Heart left ventricle (tissue), 16 donors: Measurements from ENCODE around the gene BICD1. TPM values are rescaled to one million over a fixed set of nuclear protein-coding genes. Genes with fewer than 3 reads are reported as not detected.

Experiments
- ATAC-seq, 4 donors: fragments of 200-7000 bp; cut with Tn5 transposase; one replicate each; pipeline ENCODE4 v1.9.1; 2020 to 2022; ENCODE audit warnings: moderate library complexity in 4 of 4, mild to moderate bottlenecking in 3 of 4, moderate number of reproducible peaks in 1 of 4
- DNase-seq, 5 donors: peaks; one replicate each; pipeline ENCODE4 v3.0.0-alpha.2; 2020
- H3K27ac ChIP-seq, 12 donors: fragments of 200-600 bp; sonication (generic) in 4 of 12; one replicate each; pipeline versions ENCODE4 v1.5.0 to v1.8.0; 2016 to 2022; ENCODE audit warnings: mild to moderate bottlenecking in 2 of 12
- H3K27me3 ChIP-seq, 9 donors: fragments of 200-600 bp; sonication (generic) in 2 of 9; one replicate each; pipeline versions ENCODE4 v1.5.1 to v1.8.0; 2016 to 2022; ENCODE audit warnings: mild to moderate bottlenecking in 3 of 9
- H3K36me3 ChIP-seq, 9 donors: fragments of 200-600 bp; sonication (generic) in 2 of 9; one replicate each; pipeline versions ENCODE4 v1.5.0 to v1.8.0; 2018 to 2022; ENCODE audit warnings: mild to moderate bottlenecking in 2 of 9
- H3K4me1 ChIP-seq, 12 donors: fragments of 200-600 bp; sonication (generic) in 4 of 12; one replicate each; pipeline versions ENCODE4 v1.5.0 to v1.8.0; 2016 to 2022; ENCODE audit warnings: mild to moderate bottlenecking in 3 of 12
- H3K4me3 ChIP-seq, 12 donors: fragments of 200-600 bp; sonication (generic) in 4 of 12; one replicate each; pipeline versions ENCODE4 v1.5.0 to v1.8.0; 2017 to 2022; ENCODE audit warnings: mild to moderate bottlenecking in 9 of 12, moderate library complexity in 4 of 12
- H3K9me3 ChIP-seq, 12 donors: fragments of 200-600 bp; sonication (generic) in 4 of 12; one replicate each; pipeline versions ENCODE4 v1.5.0 to v1.8.0; 2016 to 2022; ENCODE audit warnings: mild to moderate bottlenecking in 1 of 12
- CTCF ChIP-seq, 12 donors: fragments of 200-600 bp; sonication (generic) in 4 of 12; IDR thresholded peaks; one replicate each; pipeline versions ENCODE4 v1.5.0 to v1.8.0; 2018 to 2022; ENCODE audit warnings: antibody characterized with exemption in 12 of 12, mild to moderate bottlenecking in 5 of 12
- POLR2A ChIP-seq, 2 donors: fragments of 450-650 bp; IDR thresholded peaks; one replicate each; pipeline ENCODE4 v1.6.1; 2017; ENCODE audit warnings: antibody characterized with exemption in 2 of 2, mild to moderate bottlenecking in 2 of 2, moderate library complexity in 2 of 2
- WGBS, 4 donors: extraction: QIAGEN DNeasy Blood & Tissue Kit in 2 of 4; methylation state at CpG; one replicate each; pipeline versions ENCODE4 v1.1.5 to v1.1.7; 2013 to 2018; 5-methylcytosine and 5-hydroxymethylcytosine counted together
- intact Hi-C, 10 donors: fragments of 100-400 bp; cut with DNase I; formaldehyde crosslinking; loops; one replicate each; pipeline versions ENCODE4 v1.11.1 to v1.14.2; 2022
- polyA plus RNA-seq, 2 donors: library from polyadenylated mRNA; stranded (reverse); fragments of 200-250 nt; gene quantifications; one replicate each; pipeline ENCODE4 v1.2.3, GENCODE V29; 2013
- total RNA-seq, 9 donors: library from RNA; depleted of rRNA in 2 of 9; stranded (reverse); fragments of >200 nt in 2 of 9; fragmentation: NEBNext Ultra II Directional in 3 of 9; extraction: Animal tissue kit (Norgen Biotek cat#: 25700) in 3 of 9; gene quantifications; one replicate each; pipeline versions ENCODE4 v1.1.0 to v1.2.4, GENCODE V29; 2016 to 2023
- donor health status: ischemic (EF 13 %, LVEDD 7.1; RV severe dilation, severe dysfunction).
- donor health status: healthy with polysubstance abuse.
- donor health status: DM: no; HTN: yes; CAD: no.
- donor health status: DM: no; HTN: no; CAD: no.
- donor health status: ischemic (EF 25% LVEDD 6.9; RV normal size, moderate dysfunction).
- donor health status: ischemic (EF 25% LVEDD 5.7; RV mildly dilated, moderate dysfunction).
- donor health status: healthy.
- donor health status: DM: yes; HTN: yes; CAD: no.
- donor health status: ischemic (EF 35%, LVEDD 5.7; RV mildly dilated, moderate dysfunction).
- donor health status: nonischemic (EF 11% LVEDD 7.7; RV severe dilation, severe dysfunction).
- donor health status: DM: yes; HTN: yes; CAD: no.
- donor health status: PGD.
- donor health status: ischemic (EF 29% LVEDD 5.4; RV normal size, mild dysfunction).
- donor health status: nonischemic (EF 23%, LVEDD 6.1; RV moderate dilation, normal function).

Gene BICD1
- total and polyA plus RNA-seq, 11 donors: 2.1 to 16.3 (median 7.0) TPM

GRCh38 chr12:32402946-32403345 lies 296.3 kb downstream of the BICD1 start:
- intact Hi-C loops: no loop called here
- Histone ChIP-seq H3K4me3 (no peak overlapping the region), H3K27me3 (peaks cover 0 to 7% (median 0%) of the 10 kb centered on the region in 9 donors), H3K27ac (no peak overlapping the region), H3K9me3 (no peaks in the 10 kb centered on the region), H3K36me3 (no peaks in the 10 kb centered on the region), H3K4me1 (peaks cover 0 to 30% (median 7%) of the 10 kb centered on the region in 12 donors)
- TF ChIP-seq CTCF (IDR thresholded peaks at IDR 0.05) (no peak), POLR2A (IDR thresholded peaks at IDR 0.05) (no peak)
- no peak for DNase-seq
- no peak for ATAC-seq
- WGBS, 4 donors: 70 to 89% (median 75%) methylated on average over 1 of the region's 1 CpG

DNA sequence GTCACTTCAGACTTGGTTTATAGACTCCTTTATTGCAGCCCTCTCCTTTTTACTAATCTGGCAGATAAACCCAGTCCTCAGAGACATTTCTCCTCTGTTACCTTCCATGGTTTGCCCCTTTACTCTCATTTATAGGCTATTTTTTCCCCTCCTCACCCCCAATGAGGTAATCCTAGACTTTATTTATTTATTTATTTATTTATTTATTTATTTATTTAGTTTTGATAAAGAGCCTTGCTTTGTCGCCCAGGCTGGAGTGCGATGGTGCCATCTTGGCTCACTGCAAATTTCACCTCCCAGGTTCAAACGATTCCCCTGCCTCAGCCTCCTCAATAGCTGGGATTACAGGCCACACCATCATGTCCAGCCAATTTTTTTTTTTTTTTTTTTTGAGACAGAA lies 301.1 kb downstream of the BICD1 start:
- H3K36me3 ChIP-seq: no peaks in the 10 kb centered on the region
- DNase-seq (no peak), ATAC-seq (no peak)
- intact Hi-C loops: no loop called here
- H3K4me1 ChIP-seq: peaks cover 0 to 7% (median 0%) of the 10 kb centered on the region in 12 donors
- no peaks in the 10 kb centered on the region for H3K27me3 ChIP-seq
- WGBS, 4 donors: 96 to 98% (median 96%) methylated on average over 3 of the region's 3 CpGs
- H3K9me3 ChIP-seq: no peaks in the 10 kb centered on the region
- no peak overlapping the region for H3K4me3 ChIP-seq
- no peak for TF ChIP-seq POLR2A (IDR thresholded peaks at IDR 0.05)
- no peak overlapping the region for H3K27ac ChIP-seq

DNA sequence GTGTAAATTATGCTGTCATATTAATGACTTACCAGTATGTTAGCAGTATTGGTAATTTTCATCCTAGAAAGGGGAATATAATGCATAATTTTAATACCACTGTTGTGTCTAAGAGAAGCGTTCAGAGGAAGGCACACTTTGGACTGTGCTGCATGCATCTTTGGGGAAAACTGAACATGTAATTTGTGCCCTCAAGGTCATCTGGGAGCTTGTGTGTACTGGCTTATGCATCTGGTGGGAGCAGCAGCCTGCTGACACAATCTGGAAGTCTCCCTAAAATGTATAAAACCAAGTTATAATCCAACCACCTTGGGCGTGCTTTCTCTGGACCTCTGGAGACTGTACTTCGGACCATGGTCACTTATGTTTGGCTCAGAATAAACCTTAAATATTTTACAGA lies 306.8 kb downstream of the BICD1 start:
- ATAC-seq (peak in 1 of 4 donors; percentile 38), DNase-seq (no peak)
- H3K4me1 ChIP-seq: no peaks in the 10 kb centered on the region
- WGBS, 4 donors: 77 to 82% (median 77%) methylated on average over 3 of the region's 3 CpGs
- no peak overlapping the region for H3K27ac ChIP-seq
- no peaks in the 10 kb centered on the region for H3K36me3 ChIP-seq
- no peak overlapping the region for H3K4me3 ChIP-seq
- no peak for TF ChIP-seq CTCF (IDR thresholded peaks at IDR 0.05)
- TF ChIP-seq POLR2A (IDR thresholded peaks at IDR 0.05): no peak
- H3K9me3 ChIP-seq: peaks cover 0 to 10% (median 0%) of the 10 kb centered on the region in 12 donors
- intact Hi-C loops: no loop called here
- no peaks in the 10 kb centered on the region for H3K27me3 ChIP-seq

DNA sequence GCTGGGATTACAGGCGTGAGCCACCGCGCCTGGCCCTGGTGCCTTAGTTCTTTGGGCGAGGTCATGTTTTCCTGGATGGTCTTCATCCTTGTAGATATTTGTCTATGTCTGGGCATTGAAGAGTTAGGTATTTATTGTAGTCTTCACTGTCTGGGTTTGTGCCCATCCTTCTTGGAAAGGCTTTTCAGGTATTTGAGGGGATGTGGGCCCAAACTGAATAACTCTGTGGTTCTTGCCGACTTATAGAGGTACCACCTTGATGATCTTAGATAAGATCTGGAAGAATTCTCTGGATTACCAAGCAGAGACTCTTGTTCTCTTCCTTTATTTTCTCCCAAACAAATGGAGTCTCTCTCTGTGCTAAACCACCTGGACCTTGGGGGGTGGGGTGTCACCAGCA lies 311.6 kb downstream of the BICD1 start:
- peaks cover 0 to 26% (median 12%) of the 10 kb centered on the region in 12 donors for H3K4me1 ChIP-seq
- 97 to 99% (median 97%) methylated on average over 5 of the region's 5 CpGs for WGBS, 4 donors
- TF ChIP-seq CTCF (IDR thresholded peaks at IDR 0.05): no peak
- TF ChIP-seq POLR2A (IDR thresholded peaks at IDR 0.05): no peak
- intact Hi-C loops: no loop called here
- H3K4me3 ChIP-seq: no peak overlapping the region
- DNase-seq: no peak
- H3K36me3 ChIP-seq: no peaks in the 10 kb centered on the region
- H3K27ac ChIP-seq: no peak overlapping the region
- ATAC-seq: no peak
- H3K9me3 ChIP-seq: peaks cover 0 to 10% (median 0%) of the 10 kb centered on the region in 12 donors
- no peaks in the 10 kb centered on the region for H3K27me3 ChIP-seq

DNA sequence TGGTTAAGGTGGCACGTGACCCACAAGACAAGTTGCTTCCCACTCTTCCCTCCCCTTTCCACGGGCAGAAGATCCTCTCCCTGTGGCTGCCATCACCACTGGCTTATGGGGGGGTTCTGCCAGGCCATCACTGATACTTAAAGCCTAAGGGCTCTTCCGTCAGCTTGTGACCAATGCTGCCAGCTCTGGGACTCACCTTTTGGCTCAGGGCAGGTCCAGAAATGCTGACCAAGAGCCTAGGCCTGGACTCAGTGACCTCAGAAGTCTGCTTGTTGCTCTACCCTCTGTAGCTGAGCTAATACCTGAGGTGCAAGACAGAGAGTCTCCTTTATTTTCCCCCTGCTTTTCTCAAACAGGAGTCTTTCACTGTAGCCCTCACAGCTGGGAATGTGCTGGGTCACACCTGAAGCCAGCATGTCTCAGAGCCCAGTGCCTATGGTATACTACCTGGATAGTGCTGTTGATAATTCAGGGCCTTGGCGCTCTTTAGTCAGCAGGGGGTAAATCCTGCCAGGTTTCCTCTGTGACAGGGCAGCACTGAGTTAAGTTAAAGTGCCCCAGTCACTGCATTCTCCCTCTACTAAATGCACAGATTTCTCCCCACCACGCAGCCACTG lies 312.4 kb downstream of the BICD1 start:
- Histone ChIP-seq H3K27me3 (no peaks in the 10 kb centered on the region), H3K4me1 (peaks cover 0 to 33% (median 13%) of the 10 kb centered on the region in 12 donors), H3K36me3 (no peaks in the 10 kb centered on the region), H3K4me3 (no peak overlapping the region), H3K9me3 (peaks cover 0 to 10% (median 0%) of the 10 kb centered on the region in 12 donors), H3K27ac (no peak overlapping the region)
- intact Hi-C loops: no loop called here
- ATAC-seq (peak in 1 of 4 donors; percentile 31), DNase-seq (no peak)
- WGBS, 4 donors: 64 to 91% (median 86%) methylated on average over 5 of the region's 5 CpGs
- TF ChIP-seq POLR2A (IDR thresholded peaks at IDR 0.05) (no peak), CTCF (IDR thresholded peaks at IDR 0.05) (no peak)
